Transverse colon (tissue), 4 donors: Measurements from ENCODE around the gene CADPS.

Experiments used
- POLR2A ChIP-seq: fragments of 450-650 bp; IDR thresholded peaks from one replicate; pipeline ENCODE4 v1.6.1; 2016; ENCODE audit warnings: antibody characterized with exemption, mild to moderate bottlenecking, moderate library complexity
- POLR2AphosphoS5 ChIP-seq, 3 donors: sonication (generic); formaldehyde crosslinking; IDR thresholded peaks; one replicate each; pipeline ENCODE4 v1.6.1; 2016; ENCODE audit warnings: antibody characterized with exemption in 3 of 3
- TF ChIP-seq, protein P1 (sequence below), 5 experiments: fragments of 200-600 bp in 3 of 5; fragments of 450-650 bp in 2 of 5; sonication (generic) in 3 of 5; IDR thresholded peaks; 1 replicate in 2 of 5; 2 replicates in 3 of 5; pipeline ENCODE4 v1.5.1; 2016 to 2017; ENCODE audit warnings: antibody characterized with exemption in 5 of 5, inconsistent platforms in 3 of 5, mild to moderate bottlenecking in 2 of 5, moderate library complexity in 1 of 5

DNA sequence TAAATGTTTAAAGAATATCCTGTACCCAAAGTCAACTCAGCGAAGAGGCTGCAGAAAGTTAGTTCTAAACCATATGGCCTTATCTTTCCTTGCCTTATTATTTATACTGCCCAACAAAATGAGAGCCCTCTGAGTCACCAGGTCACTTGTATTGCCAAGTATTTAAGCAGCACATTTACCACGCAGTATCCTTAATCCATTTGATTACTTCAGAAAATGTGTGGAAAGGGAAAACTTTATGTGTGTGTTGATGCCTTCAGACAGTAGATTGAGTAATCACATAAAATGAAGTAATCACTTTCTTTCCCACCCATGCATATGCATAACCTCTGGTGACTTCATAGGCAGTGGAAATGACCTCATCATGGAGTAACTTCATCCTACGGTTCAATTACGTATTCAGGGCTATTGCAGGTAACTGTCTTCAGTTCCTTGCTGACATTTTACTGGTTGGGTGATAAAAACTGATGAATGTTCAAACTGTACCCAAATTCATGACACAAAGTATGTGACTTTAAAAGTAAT lies 7.5 kb upstream of the CADPS start:
- TF ChIP-seq, protein P1, sequence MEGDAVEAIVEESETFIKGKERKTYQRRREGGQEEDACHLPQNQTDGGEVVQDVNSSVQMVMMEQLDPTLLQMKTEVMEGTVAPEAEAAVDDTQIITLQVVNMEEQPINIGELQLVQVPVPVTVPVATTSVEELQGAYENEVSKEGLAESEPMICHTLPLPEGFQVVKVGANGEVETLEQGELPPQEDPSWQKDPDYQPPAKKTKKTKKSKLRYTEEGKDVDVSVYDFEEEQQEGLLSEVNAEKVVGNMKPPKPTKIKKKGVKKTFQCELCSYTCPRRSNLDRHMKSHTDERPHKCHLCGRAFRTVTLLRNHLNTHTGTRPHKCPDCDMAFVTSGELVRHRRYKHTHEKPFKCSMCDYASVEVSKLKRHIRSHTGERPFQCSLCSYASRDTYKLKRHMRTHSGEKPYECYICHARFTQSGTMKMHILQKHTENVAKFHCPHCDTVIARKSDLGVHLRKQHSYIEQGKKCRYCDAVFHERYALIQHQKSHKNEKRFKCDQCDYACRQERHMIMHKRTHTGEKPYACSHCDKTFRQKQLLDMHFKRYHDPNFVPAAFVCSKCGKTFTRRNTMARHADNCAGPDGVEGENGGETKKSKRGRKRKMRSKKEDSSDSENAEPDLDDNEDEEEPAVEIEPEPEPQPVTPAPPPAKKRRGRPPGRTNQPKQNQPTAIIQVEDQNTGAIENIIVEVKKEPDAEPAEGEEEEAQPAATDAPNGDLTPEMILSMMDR (IDR thresholded peaks at IDR 0.05): no peak
- no peak for TF ChIP-seq POLR2A
- no peak for TF ChIP-seq POLR2AphosphoS5 (IDR thresholded peaks at IDR 0.05)
